A549 (cell line): ENCODE data around the gene USH1C. TPM values are rescaled to one million over a fixed set of nuclear protein-coding genes. Genes with fewer than 3 reads are reported as not detected.

Source experiments
- ATAC-seq, 2 experiments: fragments of 200-7000 bp in 1 of 2; fragments of >200 bp in 1 of 2; cut with Nextera tagmentation in 1 of 2; cut with Tn5 transposase in 1 of 2; 3 replicates each; pipeline versions ENCODE4 v1.8.0 to v1.9.1; 2018 to 2020; ENCODE audit warnings: mild to moderate bottlenecking in 1 of 2, moderate library complexity in 1 of 2
- CTCF ChIA-PET: fragments of 300-600 bp; sonication (Branson Sonifier 250); formaldehyde crosslinking; extraction: SDS; loops from one replicate; lab custom pipeline; 2021; ENCODE audit warnings: antibody characterized with exemption, inconsistent platforms; lab: Yijun Ruan, JAX
- POLR2A ChIA-PET: fragments of 350-600 bp; formaldehyde crosslinking; extraction: SDS; loops from one replicate; lab custom pipeline; 2021; ENCODE audit warnings: antibody characterized with exemption, inconsistent platforms; lab: Yijun Ruan, JAX
- DNase-seq, 2 experiments: peaks; one replicate each; pipeline versions ENCODE4 v3.0.0 to v3.0.0-alpha.2; 2011 to 2016; ENCODE audit warnings: low read depth in 1 of 2, low spot score in 1 of 2
- FAIRE-seq: peaks from 2 replicates; lab custom pipeline; 2011; peaks lifted over from hg19 to GRCh38; lab: Jason Lieb, UNC
- H3K27ac ChIP-seq, 2 experiments: fragments of >200 bp; sonication (Bioruptor Twin); formaldehyde crosslinking; 3 replicates each; pipeline ENCODE4 v1.5.1; 2016 to 2017
- H3K4me1 ChIP-seq: fragments of >200 bp; sonication (Bioruptor Twin); formaldehyde crosslinking; 3 replicates; pipeline ENCODE4 v1.6.1; 2016
- H3K4me2 ChIP-seq: fragments of >200 bp; sonication (Bioruptor Twin); formaldehyde crosslinking; 3 replicates; pipeline ENCODE4 v1.6.1; 2016
- H3K4me3 ChIP-seq: fragments of >200 bp; sonication (Bioruptor Twin); formaldehyde crosslinking; 3 replicates; pipeline ENCODE4 v1.5.1; 2016
- H3K9me3 ChIP-seq: fragments of >200 bp; sonication (Bioruptor Twin); formaldehyde crosslinking; 3 replicates; pipeline ENCODE4 v1.6.1; 2016
- ATOH8 ChIP-seq: fragments of 250-450 bp; sonication (Bioruptor Pico); IDR thresholded peaks from 2 replicates; pipeline ENCODE4 v1.5.0; 2020; ENCODE audit warnings: low read depth, mild to moderate bottlenecking, moderate library complexity
- BHLHE40 ChIP-seq: IDR thresholded peaks from 2 replicates; pipeline ENCODE4 v1.6.1; 2012; ENCODE audit warnings: low read depth, low read length, inconsistent platforms
- CBX2 ChIP-seq: fragments of 200-600 bp; sonication (generic); IDR thresholded peaks from 2 replicates; pipeline ENCODE4 v1.6.1; 2016; ENCODE audit warnings: low read depth, mild to moderate bottlenecking, borderline replicate concordance
- CEBPB ChIP-seq, 2 experiments: fragments of >200 bp in 1 of 2; sonication (Bioruptor Twin) in 1 of 2; formaldehyde crosslinking in 1 of 2; IDR thresholded peaks; 2 replicates each; pipeline ENCODE4 v1.6.1; 2012 to 2016
- CTCF ChIP-seq: fragments of >200 bp; sonication (Bioruptor Twin); formaldehyde crosslinking; IDR thresholded peaks from 3 replicates; pipeline ENCODE4 v1.5.1; 2016
- EHF ChIP-seq: fragments of 250-450 bp; sonication (Bioruptor Pico); IDR thresholded peaks from 2 replicates; pipeline ENCODE4 v1.5.0; 2020; ENCODE audit warnings: mild to moderate bottlenecking
- EP300 ChIP-seq, 2 experiments: fragments of >200 bp; sonication (Bioruptor Twin); formaldehyde crosslinking; IDR thresholded peaks; 2 replicates in 1 of 2; 3 replicates in 1 of 2; pipeline ENCODE4 v1.6.1; 2016 to 2017
- ESRRA ChIP-seq: fragments of 150-350 bp; IDR thresholded peaks from 2 replicates; pipeline ENCODE4 v1.6.1; 2014; ENCODE audit warnings: mild to moderate bottlenecking, low read length, borderline replicate concordance
- FOSB ChIP-seq: fragments of 250-450 bp; sonication (Bioruptor Pico); IDR thresholded peaks from 2 replicates; pipeline ENCODE4 v1.5.0; 2020; ENCODE audit warnings: mild to moderate bottlenecking, moderate library complexity
- FOSL2 ChIP-seq, 2 experiments: fragments of 450-650 bp in 1 of 2; fragments of >200 bp in 1 of 2; sonication (Bioruptor Twin) in 1 of 2; formaldehyde crosslinking; IDR thresholded peaks; 2 replicates each; pipeline versions ENCODE4 v1.5.0 to v1.6.1; 2016 to 2020; ENCODE audit warnings: mild to moderate bottlenecking in 1 of 2, moderate library complexity in 1 of 2
- FOXS1 ChIP-seq: fragments of 250-450 bp; sonication (Bioruptor Pico); IDR thresholded peaks from 2 replicates; pipeline ENCODE4 v1.5.0; 2020; ENCODE audit warnings: mild to moderate bottlenecking, moderate library complexity
- HDAC2 ChIP-seq: fragments of 200-600 bp; sonication (generic); IDR thresholded peaks from 2 replicates; pipeline ENCODE4 v1.6.1; 2016
- HES2 ChIP-seq: fragments of >200 bp; sonication (Bioruptor Twin); formaldehyde crosslinking; IDR thresholded peaks from 2 replicates; pipeline ENCODE4 v1.6.1; 2016
- HEYL ChIP-seq: fragments of 250-450 bp; sonication (Bioruptor Pico); IDR thresholded peaks from 2 replicates; pipeline ENCODE4 v1.8.0; 2021; ENCODE audit warnings: mild to moderate bottlenecking, moderate library complexity
- HMGXB4 ChIP-seq: fragments of 250-450 bp; sonication (Bioruptor Pico); IDR thresholded peaks from 2 replicates; pipeline ENCODE4 v1.5.0; 2021; ENCODE audit warnings: mild to moderate bottlenecking, moderate library complexity, borderline replicate concordance
- HOXB5 ChIP-seq: fragments of 250-450 bp; sonication (Bioruptor Pico); IDR thresholded peaks from 2 replicates; pipeline ENCODE4 v1.5.0; 2020; ENCODE audit warnings: mild to moderate bottlenecking, moderate library complexity
- JUN ChIP-seq, 2 experiments: fragments of >200 bp; sonication (Bioruptor Twin); formaldehyde crosslinking; IDR thresholded peaks; 2 replicates in 1 of 2; 3 replicates in 1 of 2; pipeline ENCODE4 v1.6.1; 2016 to 2017
- JUNB ChIP-seq: fragments of >200 bp; sonication (Bioruptor Twin); formaldehyde crosslinking; IDR thresholded peaks from 2 replicates; pipeline ENCODE4 v1.6.1; 2016
- KDM1A ChIP-seq: fragments of 200-600 bp; sonication (generic); IDR thresholded peaks from 2 replicates; pipeline ENCODE4 v1.6.1; 2016; ENCODE audit warnings: low read depth, mild to moderate bottlenecking
- MAX ChIP-seq: IDR thresholded peaks from 2 replicates; pipeline ENCODE4 v1.6.1; 2012
- MAZ ChIP-seq: fragments of 150-350 bp; IDR thresholded peaks from 2 replicates; pipeline ENCODE4 v1.6.1; 2014; ENCODE audit warnings: antibody characterized with exemption, low read depth, low read length, borderline replicate concordance
- MYC ChIP-seq: IDR thresholded peaks from 2 replicates; pipeline ENCODE4 v1.6.1; 2012; ENCODE audit warnings: mild to moderate bottlenecking, inconsistent platforms, low read length, improper control_type of control experiment, borderline replicate concordance
- NR3C1 ChIP-seq: fragments of >200 bp; sonication (Bioruptor Twin); formaldehyde crosslinking; IDR thresholded peaks from 3 replicates; pipeline ENCODE4 v1.6.1; 2017
- PBX3 ChIP-seq: IDR thresholded peaks from 2 replicates; pipeline ENCODE4 v1.6.1; 2012
- PHF8 ChIP-seq: fragments of 200-600 bp; sonication (generic); IDR thresholded peaks from 2 replicates; pipeline ENCODE4 v1.6.1; 2016; ENCODE audit warnings: low read depth, mild to moderate bottlenecking, antibody characterized with exemption, moderate library complexity, borderline replicate concordance
- POLR2A ChIP-seq: IDR thresholded peaks from 2 replicates; pipeline ENCODE4 v1.6.1; 2012; ENCODE audit warnings: mild to moderate bottlenecking, low read length
- RAD21 ChIP-seq, 2 experiments: fragments of >200 bp in 1 of 2; sonication (Bioruptor Twin) in 1 of 2; formaldehyde crosslinking in 1 of 2; IDR thresholded peaks in 1 of 2; conservative IDR thresholded peaks in 1 of 2; 2 replicates in 1 of 2; 3 replicates in 1 of 2; pipeline ENCODE4 v1.6.1; 2012 to 2018; ENCODE audit warnings: inconsistent platforms in 1 of 2
- RNF2 ChIP-seq: fragments of 200-600 bp; sonication (generic); IDR thresholded peaks from 2 replicates; pipeline ENCODE4 v1.6.1; 2016; ENCODE audit warnings: low read depth, mild to moderate bottlenecking, antibody characterized with exemption, moderate library complexity, borderline replicate concordance
- TFCP2L1 ChIP-seq: fragments of 250-450 bp; sonication (Bioruptor Pico); IDR thresholded peaks from 2 replicates; pipeline ENCODE4 v1.5.0; 2021; ENCODE audit warnings: mild to moderate bottlenecking
- USF2 ChIP-seq: fragments of 450-650 bp; IDR thresholded peaks from 2 replicates; pipeline ENCODE4 v1.6.1; 2014; ENCODE audit warnings: antibody characterized with exemption
- ZFP36 ChIP-seq: fragments of 450-650 bp; IDR thresholded peaks from 2 replicates; pipeline ENCODE4 v1.6.1; 2014; ENCODE audit warnings: borderline replicate concordance; ENCODE audit not compliant: partially characterized antibody
- WGBS: methylation state at CpG from one replicate; pipeline ENCODE4 v1.1.6; 2017; ENCODE audit errors: missing lambda C conversion rate; 5-methylcytosine and 5-hydroxymethylcytosine counted together
- polyA plus RNA-seq, 4 experiments: library from polyadenylated mRNA; depleted of rRNA in 3 of 4; stranded (reverse); fragments of >200 nt; fragmentation: RNase III in 1 of 4; extraction: RNeasy Plus Mini Kit Qiagen cat#74134 plus additional on column Dnase treatment in 1 of 4; gene quantifications; 2 replicates in 3 of 4; 3 replicates in 1 of 4; pipeline ENCODE4 v1.2.3, GENCODE V29; 2011 to 2017

Gene USH1C
- polyA plus RNA-seq, 2 of the 4 experiments (the other 2 are of a cell fraction): 3.2 to 8.6 TPM

GRCh38 chr11:17563961-17564686 lies 19.9 kb upstream of the USH1C start:
- no peaks in the 10 kb centered on the region for H3K9me3 ChIP-seq
- DNase-seq: no peak
- no peaks in the 10 kb centered on the region for H3K4me1 ChIP-seq
- no peak overlapping the region for H3K4me3 ChIP-seq
- FAIRE-seq: no peak
- H3K4me2 ChIP-seq: no peak overlapping the region
- 55% methylated on average over 4 of the region's 4 CpGs for WGBS
- H3K27ac ChIP-seq: no peak overlapping the region
- POLR2A ChIA-PET: no interaction called here
- no peak for ATAC-seq
- CTCF ChIA-PET: interaction anchor here (0.9 to 1.4 kb wide), 2 partner anchors 11 to 47 kb away, joined by 3 to 5 read pairs; no protein-coding TSS in a partner anchor
- TF ChIP-seq MAZ (no peak), RNF2 (no peak), MYC (no peak), EHF (CRISPR knock-in tag) (no peak), HOXB5 (no peak), NR3C1 (no peak), HEYL (CRISPR knock-in tag) (no peak), EP300 (IDR thresholded peaks at IDR 0.05) (no peak), MAX (no peak), ESRRA (no peak), BHLHE40 (no peak), CBX2 (no peak), CEBPB (IDR thresholded peaks at IDR 0.05) (no peak), FOXS1 (CRISPR knock-in tag) (no peak), JUNB (no peak), TFCP2L1 (no peak), ZFP36 (no peak), USF2 (no peak), KDM1A (no peak), FOSL2 (IDR thresholded peaks at IDR 0.05) (no peak), FOSL2 (CRISPR knock-in tag; IDR thresholded peaks at IDR 0.05) (no peak)

- FAIRE-seq (no peak), ATAC-seq (peak; percentile 72 to 87; a peak in 5 of 6 replicates), DNase-seq (peak in 1 of 2 experiments; percentile 18)
- ChIA-PET POLR2A (no interaction called here), CTCF (no interaction called here)
- Histone ChIP-seq H3K4me1 (no peaks in the 10 kb centered on the region), H3K4me2 (no peak overlapping the region), H3K27ac (no peak overlapping the region), H3K9me3 (no peaks in the 10 kb centered on the region), H3K4me3 (no peak overlapping the region)
- TF ChIP-seq CTCF (no peak), HEYL (CRISPR knock-in tag) (no peak), PHF8 (no peak), PBX3 (no peak), FOSB (CRISPR knock-in tag) (no peak), EHF (CRISPR knock-in tag) (no peak), ATOH8 (CRISPR knock-in tag) (no peak), HES2 (no peak), POLR2A (no peak), TFCP2L1 (no peak), RAD21 (conservative IDR thresholded peaks at IDR 0.05 in 1 of 2, IDR thresholded peaks at IDR 0.05 in 1 of 2) (no peak), JUN (IDR thresholded peaks at IDR 0.05) (no peak), HDAC2 (no peak), HMGXB4 (CRISPR knock-in tag) (no peak), USF2 (no peak), BHLHE40 (no peak)
Measured at GRCh38 chr11:17563231-17563646, 19.0 kb upstream of the USH1C start.
